ENCODE results near the gene MYL2. TPM values are rescaled to one million over a fixed set of nuclear protein-coding genes. Genes with fewer than 3 reads are reported as not detected.

Gene MYL2
- total and polyA plus RNA-seq, 4 donors, result 0.22 TPM; not detected in 3

DNA sequence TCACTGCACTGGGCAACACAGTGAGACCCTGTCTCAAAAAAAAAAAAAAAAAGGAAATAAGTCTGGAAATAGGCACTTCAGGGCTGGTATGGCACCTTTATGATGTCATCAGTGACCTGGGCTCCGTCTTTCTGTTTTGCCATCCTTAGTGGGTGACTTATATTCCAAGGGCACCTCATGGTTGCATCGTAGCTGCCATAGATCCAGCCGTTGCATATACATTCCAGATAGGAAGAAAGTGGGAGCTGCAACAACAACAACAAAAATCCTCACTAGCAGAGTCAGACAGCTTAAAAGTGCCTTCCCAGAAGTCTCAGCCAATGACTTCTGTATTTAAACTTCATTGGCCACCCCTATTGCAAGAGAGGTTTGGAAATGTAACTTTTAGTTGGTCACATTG lies 26.4 kb downstream of the MYL2 start:
- no peak for DNase-seq (ENCODE audit: low spot score)
- H3K27ac ChIP-seq (ENCODE audit: low read depth in 1 of 2, low read length in 2 of 2), result no peak overlapping the region
- H3K4me1 ChIP-seq (ENCODE audit: control insufficient read depth in 4 of 4, insufficient read depth in 4 of 4, low read length in 3 of 4), result peaks cover 0 to 6% (median 4%) of the 10 kb centered on the region in 4 donors
- H3K4me3 ChIP-seq (ENCODE audit: low read depth in 1 of 3, low read length in 3 of 3), result no peak overlapping the region
- H3K9me3 ChIP-seq (ENCODE audit: control insufficient read depth in 4 of 4, low read length in 3 of 4), result no peaks in the 10 kb centered on the region
- WGBS, result 81% methylated on average over 3 of the region's 3 CpGs
- no peaks in the 10 kb centered on the region for H3K36me3 ChIP-seq (ENCODE audit: control insufficient read depth in 4 of 4, insufficient read depth in 3 of 4, low read depth in 1 of 4, low read length in 3 of 4)
- no peaks in the 10 kb centered on the region for H3K27me3 ChIP-seq (ENCODE audit: control insufficient read depth in 4 of 4, insufficient read depth in 4 of 4, low read length in 3 of 4)
- no peak for TF ChIP-seq JUND (IDR thresholded peaks at IDR 0.05)
- TF ChIP-seq SP1 (IDR thresholded peaks at IDR 0.05), result no peak
- TF ChIP-seq HNF4A (conservative IDR thresholded peaks at IDR 0.05), result no peak
- TF ChIP-seq, protein P1, sequence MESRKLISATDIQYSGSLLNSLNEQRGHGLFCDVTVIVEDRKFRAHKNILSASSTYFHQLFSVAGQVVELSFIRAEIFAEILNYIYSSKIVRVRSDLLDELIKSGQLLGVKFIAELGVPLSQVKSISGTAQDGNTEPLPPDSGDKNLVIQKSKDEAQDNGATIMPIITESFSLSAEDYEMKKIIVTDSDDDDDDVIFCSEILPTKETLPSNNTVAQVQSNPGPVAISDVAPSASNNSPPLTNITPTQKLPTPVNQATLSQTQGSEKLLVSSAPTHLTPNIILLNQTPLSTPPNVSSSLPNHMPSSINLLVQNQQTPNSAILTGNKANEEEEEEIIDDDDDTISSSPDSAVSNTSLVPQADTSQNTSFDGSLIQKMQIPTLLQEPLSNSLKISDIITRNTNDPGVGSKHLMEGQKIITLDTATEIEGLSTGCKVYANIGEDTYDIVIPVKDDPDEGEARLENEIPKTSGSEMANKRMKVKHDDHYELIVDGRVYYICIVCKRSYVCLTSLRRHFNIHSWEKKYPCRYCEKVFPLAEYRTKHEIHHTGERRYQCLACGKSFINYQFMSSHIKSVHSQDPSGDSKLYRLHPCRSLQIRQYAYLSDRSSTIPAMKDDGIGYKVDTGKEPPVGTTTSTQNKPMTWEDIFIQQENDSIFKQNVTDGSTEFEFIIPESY (IDR thresholded peaks at IDR 0.05), result no peak
- no peak overlapping the region for H3K9ac ChIP-seq (ENCODE audit: low read depth in 1 of 2, low read length in 2 of 2)

DNA sequence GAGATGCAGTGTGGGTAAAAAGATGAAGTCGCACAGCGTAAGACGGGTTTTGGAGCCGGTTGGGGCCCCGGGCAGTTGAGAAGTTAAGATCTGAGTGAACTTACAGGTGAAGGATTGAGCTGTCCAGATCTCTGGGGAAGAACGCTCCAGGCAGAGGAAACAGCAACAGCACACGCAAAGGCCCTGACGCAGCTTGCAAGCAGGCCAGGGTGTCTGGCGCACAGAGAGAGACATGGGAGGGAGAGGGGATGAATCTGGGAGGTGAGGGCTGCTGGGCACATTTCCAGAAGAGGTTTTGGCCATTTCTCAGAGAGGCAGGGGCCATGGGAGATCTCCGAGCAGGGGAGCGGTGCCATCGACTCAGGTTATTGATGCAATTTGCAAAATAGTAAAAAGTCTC lies 31.0 kb downstream of the MYL2 start:
- no peak overlapping the region for H3K9ac ChIP-seq (ENCODE audit: low read depth in 1 of 2, low read length in 2 of 2)
- no peaks in the 10 kb centered on the region for H3K27me3 ChIP-seq (ENCODE audit: control insufficient read depth in 4 of 4, insufficient read depth in 4 of 4, low read length in 3 of 4)
- peaks cover 0 to 3% (median 1%) of the 10 kb centered on the region in 4 donors for H3K4me1 ChIP-seq (ENCODE audit: control insufficient read depth in 4 of 4, insufficient read depth in 4 of 4, low read length in 3 of 4)
- no peaks in the 10 kb centered on the region for H3K36me3 ChIP-seq (ENCODE audit: control insufficient read depth in 4 of 4, insufficient read depth in 3 of 4, low read depth in 1 of 4, low read length in 3 of 4)
- 85% methylated on average over 12 of the region's 12 CpGs for WGBS
- no peak for DNase-seq (ENCODE audit: low spot score)
- TF ChIP-seq HNF4G (IDR thresholded peaks at IDR 0.05), result no peak
- TF ChIP-seq RAD21 (IDR thresholded peaks at IDR 0.05), result no peak
- TF ChIP-seq YY1 (IDR thresholded peaks at IDR 0.05), result no peak
- no peak for TF ChIP-seq RXRA (IDR thresholded peaks at IDR 0.05)
- TF ChIP-seq, protein P2, sequence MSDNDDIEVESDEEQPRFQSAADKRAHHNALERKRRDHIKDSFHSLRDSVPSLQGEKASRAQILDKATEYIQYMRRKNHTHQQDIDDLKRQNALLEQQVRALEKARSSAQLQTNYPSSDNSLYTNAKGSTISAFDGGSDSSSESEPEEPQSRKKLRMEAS (IDR thresholded peaks at IDR 0.05), result no peak
- TF ChIP-seq HNF4A (conservative IDR thresholded peaks at IDR 0.05), result no peak
- TF ChIP-seq FOXA1 (IDR thresholded peaks at IDR 0.05), result no peak
- H3K4me3 ChIP-seq (ENCODE audit: low read depth in 1 of 3, low read length in 3 of 3), result no peak overlapping the region
- H3K27ac ChIP-seq (ENCODE audit: low read depth in 1 of 2, low read length in 2 of 2), result no peak overlapping the region
- H3K9me3 ChIP-seq (ENCODE audit: control insufficient read depth in 4 of 4, low read length in 3 of 4), result no peaks in the 10 kb centered on the region

DNA sequence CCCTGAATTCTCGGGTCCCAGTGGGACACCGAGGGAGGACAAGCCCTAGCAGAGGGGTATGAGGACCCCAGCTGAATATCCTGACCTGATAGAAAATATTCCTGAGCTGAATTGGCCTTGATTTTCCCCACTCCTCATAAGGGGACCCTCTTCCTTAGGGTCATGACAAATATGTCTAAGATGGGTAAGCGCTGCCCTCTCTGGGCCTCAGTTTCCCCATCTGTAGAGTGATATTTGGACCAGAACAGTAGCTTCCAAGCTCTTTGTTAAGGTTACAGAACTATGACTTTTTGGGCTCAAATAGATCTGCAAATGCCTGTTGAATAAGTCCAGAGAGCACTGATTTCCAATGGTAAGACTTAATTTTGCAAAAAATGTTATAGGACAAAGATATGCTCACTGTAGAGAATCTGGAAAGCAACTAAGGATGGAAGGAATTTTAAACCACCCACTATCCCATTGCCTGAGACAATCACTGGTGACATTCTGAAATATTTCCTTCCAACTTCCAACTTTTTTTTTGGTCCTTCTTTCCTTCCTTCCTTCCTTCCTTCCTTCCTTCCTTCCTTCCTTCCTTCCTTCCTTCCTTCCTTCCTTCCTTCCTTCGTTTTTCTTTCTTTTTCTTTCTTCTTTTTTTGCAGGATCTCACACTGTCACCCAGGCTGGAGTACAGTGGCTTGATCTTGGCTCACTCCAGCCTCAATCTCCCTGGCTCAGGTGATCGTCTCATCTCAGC lies 32.0 kb downstream of the MYL2 start:
- no peak overlapping the region for H3K9ac ChIP-seq (ENCODE audit: low read depth in 1 of 2, low read length in 2 of 2)
- 36% methylated on average over 5 of the region's 5 CpGs for WGBS
- no peak overlapping the region for H3K4me3 ChIP-seq (ENCODE audit: low read depth in 1 of 3, low read length in 3 of 3)

More for the DNA sequence above, 32.0 kb downstream of the MYL2 start:
- Histone ChIP-seq H3K4me1 (ENCODE audit: control insufficient read depth in 4 of 4, insufficient read depth in 4 of 4, low read length in 3 of 4) (no peaks in the 10 kb centered on the region), H3K27ac (ENCODE audit: low read depth in 1 of 2, low read length in 2 of 2) (no peak overlapping the region), H3K27me3 (ENCODE audit: control insufficient read depth in 4 of 4, insufficient read depth in 4 of 4, low read length in 3 of 4) (no peaks in the 10 kb centered on the region), H3K36me3 (ENCODE audit: control insufficient read depth in 4 of 4, insufficient read depth in 3 of 4, low read depth in 1 of 4, low read length in 3 of 4) (no peaks in the 10 kb centered on the region), H3K9me3 (ENCODE audit: control insufficient read depth in 4 of 4, low read length in 3 of 4) (no peaks in the 10 kb centered on the region)
- no peak for DNase-seq (ENCODE audit: low spot score)
- TF ChIP-seq RXRA (IDR thresholded peaks at IDR 0.05) (no peak), FOXA2 (IDR thresholded peaks at IDR 0.05) (no peak), EGR1 (IDR thresholded peaks at IDR 0.05; ENCODE audit: low read depth in 2 of 2) (no peak), RAD21 (IDR thresholded peaks at IDR 0.05) (no peak), HNF4A (conservative IDR thresholded peaks at IDR 0.05) (no peak), TAF1 (conservative IDR thresholded peaks at IDR 0.05) (no peak), FOXA1 (IDR thresholded peaks at IDR 0.05) (no peak), NR2F2 (IDR thresholded peaks at IDR 0.05) (no peak), JUND (IDR thresholded peaks at IDR 0.05) (no peak), YY1 (IDR thresholded peaks at IDR 0.05) (no peak), GABPA (IDR thresholded peaks at IDR 0.05 in 1 of 2, conservative IDR thresholded peaks at IDR 0.05 in 1 of 2) (no peak), HNF4G (IDR thresholded peaks at IDR 0.05) (no peak)
- TF ChIP-seq, protein P2 (IDR thresholded peaks at IDR 0.05), result no peak
- TF ChIP-seq, protein P3, sequence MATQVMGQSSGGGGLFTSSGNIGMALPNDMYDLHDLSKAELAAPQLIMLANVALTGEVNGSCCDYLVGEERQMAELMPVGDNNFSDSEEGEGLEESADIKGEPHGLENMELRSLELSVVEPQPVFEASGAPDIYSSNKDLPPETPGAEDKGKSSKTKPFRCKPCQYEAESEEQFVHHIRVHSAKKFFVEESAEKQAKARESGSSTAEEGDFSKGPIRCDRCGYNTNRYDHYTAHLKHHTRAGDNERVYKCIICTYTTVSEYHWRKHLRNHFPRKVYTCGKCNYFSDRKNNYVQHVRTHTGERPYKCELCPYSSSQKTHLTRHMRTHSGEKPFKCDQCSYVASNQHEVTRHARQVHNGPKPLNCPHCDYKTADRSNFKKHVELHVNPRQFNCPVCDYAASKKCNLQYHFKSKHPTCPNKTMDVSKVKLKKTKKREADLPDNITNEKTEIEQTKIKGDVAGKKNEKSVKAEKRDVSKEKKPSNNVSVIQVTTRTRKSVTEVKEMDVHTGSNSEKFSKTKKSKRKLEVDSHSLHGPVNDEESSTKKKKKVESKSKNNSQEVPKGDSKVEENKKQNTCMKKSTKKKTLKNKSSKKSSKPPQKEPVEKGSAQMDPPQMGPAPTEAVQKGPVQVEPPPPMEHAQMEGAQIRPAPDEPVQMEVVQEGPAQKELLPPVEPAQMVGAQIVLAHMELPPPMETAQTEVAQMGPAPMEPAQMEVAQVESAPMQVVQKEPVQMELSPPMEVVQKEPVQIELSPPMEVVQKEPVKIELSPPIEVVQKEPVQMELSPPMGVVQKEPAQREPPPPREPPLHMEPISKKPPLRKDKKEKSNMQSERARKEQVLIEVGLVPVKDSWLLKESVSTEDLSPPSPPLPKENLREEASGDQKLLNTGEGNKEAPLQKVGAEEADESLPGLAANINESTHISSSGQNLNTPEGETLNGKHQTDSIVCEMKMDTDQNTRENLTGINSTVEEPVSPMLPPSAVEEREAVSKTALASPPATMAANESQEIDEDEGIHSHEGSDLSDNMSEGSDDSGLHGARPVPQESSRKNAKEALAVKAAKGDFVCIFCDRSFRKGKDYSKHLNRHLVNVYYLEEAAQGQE (IDR thresholded peaks at IDR 0.05), result no peak
- TF ChIP-seq, protein P1 (IDR thresholded peaks at IDR 0.05), result no peak
